GM18499 (cell line): Measurements from ENCODE around the gene RNF17.
"Not testable (repeated sequence)": the region's sequence is repeated elsewhere in the genome, so short reads cannot be mapped to it uniquely, and the experiment has no call there.

Experiments
- ATAC-seq: cut with Tn5 transposase; IDR thresholded peaks from one replicate; pipeline ENCODE4 v1.9.1; 2021; ENCODE audit warnings: moderate number of reproducible peaks; ENCODE audit not compliant: insufficient read depth, unreplicated experiment

Gene RNF17

DNA sequence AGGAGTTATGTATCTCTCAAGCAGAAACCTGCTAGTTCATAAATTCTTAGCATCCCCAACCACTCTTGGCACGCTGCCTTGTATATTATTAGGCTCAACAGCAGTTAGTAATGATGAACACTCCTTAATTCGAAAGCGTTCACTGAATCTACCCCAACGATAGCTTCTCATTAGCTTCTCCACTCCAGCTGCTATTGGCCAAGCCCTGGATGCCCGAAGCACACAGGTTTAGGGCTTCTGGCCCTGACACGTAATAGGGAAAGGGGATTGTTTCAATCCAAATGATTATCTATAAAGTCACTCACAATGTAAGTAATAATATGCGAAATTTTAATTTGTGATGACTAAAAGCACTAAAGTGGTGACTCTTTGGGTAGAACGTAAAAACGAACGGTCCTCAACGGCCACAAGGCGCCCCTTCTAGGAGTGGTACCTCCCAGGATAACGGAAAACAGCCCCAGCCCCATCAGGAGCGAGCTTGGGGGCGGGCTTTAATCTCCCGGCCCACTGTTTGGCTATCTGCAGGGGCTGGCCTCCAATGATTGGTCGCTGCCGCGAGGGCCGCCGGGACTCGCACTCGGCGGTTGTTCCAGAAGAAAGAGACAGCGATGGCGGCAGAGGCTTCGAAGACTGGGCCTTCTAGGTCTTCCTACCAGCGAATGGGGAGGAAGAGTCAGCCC, at the start of gene RNF17:
RNF17 (plus strand) TSS at position 574 of the 680 bp plus-strand sequence; CDS start at position 609, 35 bp downstream.
- no peak for ATAC-seq

DNA sequence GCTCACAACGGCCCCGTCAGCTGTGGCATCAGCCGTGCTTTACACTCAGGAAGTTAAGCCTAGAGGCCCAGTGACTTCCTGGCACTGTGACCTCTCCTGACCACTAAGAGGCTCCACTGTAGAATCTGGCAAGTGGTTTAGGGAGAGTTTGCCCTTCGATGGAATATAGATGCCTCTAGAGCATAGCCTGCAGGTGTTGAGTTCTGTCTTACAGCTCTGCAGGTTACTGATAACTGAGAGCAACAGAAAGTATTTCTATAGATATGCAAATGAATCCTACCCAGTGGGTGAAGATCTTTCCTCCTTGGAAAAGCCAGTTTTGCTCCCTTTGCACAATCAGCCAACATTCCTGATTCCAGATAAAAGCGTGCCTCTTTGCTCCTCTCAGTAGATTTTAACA, 48.0 kb upstream of the RNF17 start:
- no peak for ATAC-seq

- no peak for ATAC-seq
Measured at GRCh38 chr13:24716446-24716845, 47.5 kb upstream of the RNF17 start.

- no peak for ATAC-seq
Measured at GRCh38 chr13:24717217-24717616, 46.8 kb upstream of the RNF17 start.

- ATAC-seq, result no peak
Measured at GRCh38 chr13:24718192-24718965, 45.6 kb upstream of the RNF17 start.

DNA sequence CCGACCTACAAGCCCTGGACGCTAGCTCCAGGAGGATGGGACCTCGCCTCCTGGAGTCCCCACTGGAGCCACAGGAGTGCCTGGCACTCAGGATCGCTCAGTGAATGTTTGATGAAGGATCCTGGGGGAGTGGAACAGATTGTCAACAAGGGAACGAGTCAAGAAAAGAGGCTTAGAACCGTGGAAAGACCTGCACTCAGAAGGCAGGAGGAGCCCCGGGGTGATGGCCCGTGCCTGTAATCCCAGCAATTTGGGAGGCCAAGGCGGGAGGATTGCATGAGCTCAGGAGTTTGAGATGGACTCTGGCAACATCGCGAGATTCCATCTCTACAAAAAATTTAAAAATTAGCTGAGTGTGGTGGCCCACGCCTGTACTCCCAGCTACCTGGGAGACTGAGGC, 44.8 kb upstream of the RNF17 start:
- no peak for ATAC-seq

DNA sequence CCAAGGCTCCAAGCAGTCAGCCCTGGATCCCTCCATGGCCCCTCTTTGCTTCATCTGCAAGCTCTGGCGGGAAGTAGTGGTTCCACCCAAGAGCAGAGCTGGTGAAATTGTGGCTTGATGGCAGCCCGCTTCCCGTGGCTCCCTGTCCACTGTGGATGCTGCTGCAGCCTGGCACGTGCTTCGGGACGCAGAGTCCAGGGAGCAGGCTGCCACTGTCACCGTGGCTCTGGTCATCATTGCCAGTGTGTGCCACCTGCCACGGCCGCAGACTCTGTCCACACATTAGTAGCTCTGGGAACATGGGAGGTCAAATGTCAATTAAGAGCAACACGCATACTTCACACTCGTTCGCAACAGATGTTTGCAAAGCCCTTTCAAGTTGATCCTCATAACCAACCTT, 40.8 kb upstream of the RNF17 start:
- ATAC-seq, result no peak

- no peak for ATAC-seq
Measured at GRCh38 chr13:24724714-24725113, 39.3 kb upstream of the RNF17 start.

DNA sequence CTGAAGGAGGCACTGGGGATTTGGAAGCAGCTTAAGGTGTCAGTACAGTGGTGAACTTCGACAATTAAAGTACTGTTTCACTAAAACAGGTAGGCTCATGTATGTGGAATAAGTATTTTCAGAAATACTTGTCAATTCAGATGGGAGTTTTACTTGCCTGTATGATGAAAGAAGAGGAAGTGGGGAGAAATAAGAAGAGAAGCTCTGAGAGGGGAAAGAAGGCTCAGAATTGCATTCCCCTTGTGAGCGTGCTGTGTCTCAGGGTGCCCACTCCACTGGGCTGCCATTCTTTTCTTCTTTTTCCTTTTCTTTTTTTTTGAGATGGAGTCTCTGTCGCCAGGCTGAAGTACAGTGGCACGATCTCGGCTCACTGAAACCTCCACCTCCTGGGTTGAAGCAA, 38.6 kb upstream of the RNF17 start:
- ATAC-seq, result no peak

- peak; percentile 58 for ATAC-seq
Measured at GRCh38 chr13:24727731-24728601, 36.0 kb upstream of the RNF17 start.

- ATAC-seq, result not testable (repeated sequence)
Measured at GRCh38 chr13:24730873-24731567, 32.9 kb upstream of the RNF17 start.

GRCh38 chr13:24734950-24735349, 29.0 kb upstream of the RNF17 start:
- no peak for ATAC-seq

DNA sequence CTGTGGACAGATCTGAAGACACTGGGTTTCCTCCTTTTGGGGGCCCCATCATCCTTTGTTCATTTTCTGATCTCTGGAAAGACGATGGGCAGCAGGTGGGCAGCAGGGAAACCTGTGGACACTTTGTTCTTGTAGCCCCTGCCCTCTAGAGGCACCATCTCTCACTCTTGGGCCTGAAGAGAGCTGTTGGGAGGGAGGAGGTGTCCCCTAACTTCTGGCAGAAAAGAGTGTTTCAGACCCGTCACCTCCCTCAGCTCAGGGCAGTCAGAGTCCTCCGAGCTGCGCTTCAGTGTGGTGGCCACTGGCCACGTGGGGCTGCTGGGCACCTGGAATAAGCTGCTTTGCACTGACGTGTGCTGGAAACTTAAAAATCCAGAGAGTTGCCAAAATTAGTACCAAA, 26.9 kb upstream of the RNF17 start:
- no peak for ATAC-seq

DNA sequence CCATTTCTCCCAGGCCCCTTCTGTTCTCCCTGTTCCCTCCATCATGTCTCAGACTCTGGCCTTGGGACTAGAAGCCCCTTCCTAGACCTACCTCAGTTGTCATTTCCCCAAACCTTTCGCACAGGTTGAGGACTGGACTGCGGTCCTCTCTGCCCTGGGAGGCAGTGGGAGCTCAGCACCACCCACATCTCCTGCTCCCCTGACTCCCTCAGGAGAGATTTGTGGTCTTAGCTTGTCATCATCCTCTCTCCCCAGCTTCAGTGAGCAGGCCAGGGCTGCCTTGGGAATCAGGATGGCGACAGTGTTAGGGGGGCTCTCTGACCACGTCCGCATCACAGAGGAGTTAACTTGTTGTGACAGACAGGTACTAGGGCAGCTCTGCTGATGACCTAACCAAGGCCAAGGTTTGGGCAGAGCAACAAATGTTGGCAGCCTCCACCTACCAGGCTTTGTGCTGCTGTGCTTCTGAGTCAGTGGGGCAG, 25.6 kb upstream of the RNF17 start:
- ATAC-seq, result no peak

DNA sequence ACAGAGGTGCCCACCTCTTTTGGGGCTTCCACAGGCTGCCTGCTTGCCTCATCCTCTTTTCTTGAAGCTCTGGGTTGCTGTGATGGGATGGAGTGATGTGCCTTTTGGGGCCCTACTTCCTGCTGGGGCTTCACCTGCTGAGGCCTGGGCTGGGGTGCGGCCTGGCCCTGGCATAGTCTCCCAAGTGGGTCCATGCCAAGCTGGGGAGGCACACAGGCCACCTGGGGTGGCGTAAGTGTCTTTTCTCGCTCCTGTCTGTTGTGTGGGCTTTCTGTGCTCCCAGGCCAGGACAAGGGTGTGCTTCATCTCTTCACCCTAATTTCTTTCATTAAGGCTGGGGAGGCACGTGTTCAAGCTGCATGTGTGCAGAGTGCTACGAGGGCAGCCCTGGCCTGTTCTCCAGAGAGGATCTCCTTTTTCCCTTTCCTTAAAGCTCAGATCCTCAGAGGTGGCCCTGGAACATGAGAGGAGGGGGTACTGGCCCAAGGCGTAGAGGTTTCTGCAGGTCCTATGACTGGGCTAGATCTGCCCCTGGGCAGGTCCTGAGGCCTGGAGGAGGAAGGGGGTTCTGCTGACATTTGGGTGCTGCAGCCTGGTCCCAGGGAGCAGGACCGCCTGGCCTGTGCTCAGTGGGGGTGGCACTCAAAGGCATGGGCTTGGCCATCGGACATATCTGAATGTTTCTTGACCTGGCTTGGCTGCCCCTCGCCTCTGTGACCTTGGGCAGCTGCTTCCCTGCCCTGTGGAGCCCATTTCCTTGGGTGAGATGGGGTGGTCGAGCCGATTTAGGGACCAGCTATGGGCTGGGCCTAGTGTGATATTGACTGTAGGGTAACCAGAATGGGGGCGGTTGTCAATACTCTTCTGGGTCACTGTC, 23.7 kb upstream of the RNF17 start:
- ATAC-seq, result no peak

DNA sequence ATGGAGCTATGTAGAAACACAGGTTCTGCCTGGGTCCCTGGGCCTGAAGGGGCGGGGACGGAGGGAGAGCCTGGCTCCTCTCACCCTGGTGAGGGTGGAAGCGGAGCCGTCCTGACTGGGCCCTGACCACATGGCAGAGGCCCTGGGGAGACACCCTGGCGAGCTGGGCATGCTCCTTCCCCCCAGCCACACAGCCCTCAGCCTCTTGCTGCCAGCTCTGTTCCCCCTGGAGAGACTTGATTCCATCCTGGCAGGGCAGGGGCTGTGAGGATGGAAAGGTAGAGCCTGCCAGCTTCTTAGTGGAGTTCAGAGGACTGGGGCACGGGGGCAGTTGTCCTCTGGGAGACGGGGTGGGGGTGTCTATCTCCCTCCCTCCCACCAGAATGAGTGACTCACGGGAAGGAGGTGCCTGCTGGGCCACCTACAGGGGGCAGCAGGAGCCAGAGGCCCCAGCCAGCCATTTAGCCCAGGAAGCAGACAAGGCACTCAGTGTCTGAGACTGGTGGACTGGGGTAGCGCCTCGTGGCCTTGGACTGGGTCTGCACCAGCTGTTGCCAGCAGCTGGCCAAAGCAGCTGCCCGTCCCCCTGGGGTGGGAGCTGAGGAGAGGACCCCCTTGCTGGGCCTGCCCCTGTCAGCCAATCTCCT, 22.8 kb upstream of the RNF17 start:
- ATAC-seq, result no peak

- no peak for ATAC-seq
Measured at GRCh38 chr13:24741791-24742190, 22.2 kb upstream of the RNF17 start.

DNA sequence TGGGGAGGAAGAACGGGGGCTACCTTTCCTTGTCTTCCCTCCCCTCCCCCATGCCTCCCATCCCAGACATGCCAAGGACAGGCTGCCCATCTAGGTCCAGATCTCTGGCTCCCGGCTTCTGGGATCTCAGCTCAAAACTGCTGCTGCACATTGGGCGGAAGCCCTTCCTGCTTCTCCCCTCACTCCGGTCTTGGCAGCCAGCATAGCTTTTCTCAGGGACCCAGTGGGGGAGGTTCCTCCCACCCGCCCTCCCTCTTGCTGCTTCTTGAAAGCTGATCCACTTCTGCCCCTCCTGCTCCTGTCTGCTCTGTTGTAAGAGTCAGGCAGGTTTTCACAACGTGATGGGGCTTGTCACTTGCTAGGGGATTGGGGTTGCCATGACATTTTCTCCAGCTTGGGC, 21.7 kb upstream of the RNF17 start:
- no peak for ATAC-seq

GRCh38 chr13:24742977-24743376, 21.0 kb upstream of the RNF17 start:
- no peak for ATAC-seq
